CD14-positive monocyte (primary cell): ENCODE data around the gene EME2. TPM values are rescaled to one million over a fixed set of nuclear protein-coding genes. Genes with fewer than 3 reads are reported as not detected.

Experiments
- DNase-seq, 3 donors: peaks; one replicate each; pipeline ENCODE4 v3.0.0-alpha.2; 2011 to 2022
- H2AFZ ChIP-seq: 2 replicates; pipeline ENCODE4 v1.6.0; 2012; ENCODE audit warnings: mild to moderate bottlenecking, low read depth, low read length, inconsistent platforms; ENCODE audit not compliant: insufficient read depth, poor library complexity, severe bottlenecking
- H3K27ac ChIP-seq, 2 donors: 1 replicate in 1 of 2; 2 replicates in 1 of 2; pipeline ENCODE4 v1.5.1; 2012 to 2013; ENCODE audit warnings: low read length in 2 of 2, control low read depth in 1 of 2, inconsistent platforms in 1 of 2, low read depth in 1 of 2, mild to moderate bottlenecking in 1 of 2
- H3K27me3 ChIP-seq, 2 donors: one replicate each; pipeline versions ENCODE4 v1.6.0 to v1.6.1; 2011 to 2013; ENCODE audit warnings: low read length in 2 of 2; ENCODE audit not compliant: control insufficient read depth in 2 of 2, insufficient read depth in 2 of 2
- H3K36me3 ChIP-seq, 2 donors: replicated peaks in 1 of 2; 1 replicate in 1 of 2; 2 replicates in 1 of 2; pipeline versions ENCODE4 v1.5.1 to v1.6.1; 2012 to 2013; ENCODE audit warnings: low read length in 2 of 2, control low read depth in 1 of 2, inconsistent platforms in 1 of 2, mild to moderate bottlenecking in 1 of 2; ENCODE audit not compliant: insufficient read depth in 2 of 2, control insufficient read depth in 1 of 2
- H3K4me1 ChIP-seq, 2 donors: 1 replicate in 1 of 2; 2 replicates in 1 of 2; pipeline versions ENCODE4 v1.5.1 to v1.6.1; 2012 to 2013; ENCODE audit warnings: low read length in 2 of 2, control low read depth in 1 of 2, inconsistent platforms in 1 of 2, mild to moderate bottlenecking in 1 of 2, moderate library complexity in 1 of 2; ENCODE audit not compliant: insufficient read depth in 2 of 2, control insufficient read depth in 1 of 2
- H3K4me2 ChIP-seq: replicated peaks from 2 replicates; pipeline ENCODE3; 2012; ENCODE audit warnings: low read length, moderate library complexity, mild to moderate bottlenecking; ENCODE audit not compliant: poor library complexity, severe bottlenecking; ENCODE audit errors: extremely low read depth
- H3K4me3 ChIP-seq, 3 experiments: fragments of 200-600 bp in 1 of 3; sonication (generic) in 1 of 3; replicated peaks in 1 of 3; 1 replicate in 2 of 3; 2 replicates in 1 of 3; pipeline ENCODE4 v1.5.1; 2011 to 2013; ENCODE audit warnings: low read length in 3 of 3, mild to moderate bottlenecking in 3 of 3, control low read depth in 2 of 3, low read depth in 2 of 3, inconsistent platforms in 1 of 3, moderate library complexity in 1 of 3
- H3K79me2 ChIP-seq: 2 replicates; pipeline ENCODE4 v1.6.0; 2012; ENCODE audit warnings: mild to moderate bottlenecking, control low read depth, inconsistent platforms, low read length, moderate library complexity; ENCODE audit not compliant: insufficient read depth
- H3K9ac ChIP-seq: 2 replicates; pipeline ENCODE4 v1.6.0; 2017; ENCODE audit warnings: low read length, mild to moderate bottlenecking; ENCODE audit not compliant: insufficient read depth, poor library complexity, severe bottlenecking
- H3K9me3 ChIP-seq, 2 donors: replicated peaks in 1 of 2; 1 replicate in 1 of 2; 2 replicates in 1 of 2; pipeline versions ENCODE4 v1.5.1 to v1.6.1; 2012 to 2013; ENCODE audit warnings: low read length in 2 of 2, control low read depth in 1 of 2; ENCODE audit not compliant: control insufficient read depth in 1 of 2, insufficient read depth in 1 of 2
- H4K20me1 ChIP-seq: 2 replicates; pipeline ENCODE4 v1.6.0; 2012; ENCODE audit warnings: mild to moderate bottlenecking, low read length, control low read depth, moderate library complexity; ENCODE audit not compliant: insufficient read depth
- H3K27ac Mint-ChIP-seq, 7 donors: one replicate each; pipeline ENCODE4 v1.8.0; 2020; ENCODE audit warnings: mild to moderate bottlenecking in 7 of 7, mixed read lengths in 7 of 7, moderate library complexity in 6 of 7, inconsistent platforms in 2 of 7
- H3K27me3 Mint-ChIP-seq, 3 donors: one replicate each; pipeline ENCODE4 v1.8.0; 2021 to 2022; ENCODE audit warnings: low read depth in 3 of 3, mild to moderate bottlenecking in 3 of 3, mixed read lengths in 3 of 3, moderate library complexity in 3 of 3, inconsistent platforms in 1 of 3
- H3K36me3 Mint-ChIP-seq, 2 donors: one replicate each; pipeline ENCODE4 v1.8.0; 2020; ENCODE audit warnings: mixed read lengths in 2 of 2, inconsistent platforms in 1 of 2, mild to moderate bottlenecking in 1 of 2
- H3K4me1 Mint-ChIP-seq: one replicate; pipeline ENCODE4 v1.8.0; 2020; ENCODE audit warnings: mild to moderate bottlenecking, mixed read lengths
- H3K4me3 Mint-ChIP-seq, 2 donors: one replicate each; pipeline ENCODE4 v1.8.0; 2020; ENCODE audit warnings: mild to moderate bottlenecking in 2 of 2, mixed read lengths in 2 of 2, moderate library complexity in 1 of 2
- H3K9me3 Mint-ChIP-seq, 7 donors: one replicate each; pipeline ENCODE4 v1.8.0; 2020 to 2022; ENCODE audit warnings: mixed read lengths in 7 of 7, mild to moderate bottlenecking in 6 of 7, moderate library complexity in 6 of 7, inconsistent platforms in 2 of 7
- CTCF ChIP-seq: fragments of 200-600 bp; IDR thresholded peaks from one replicate; pipeline ENCODE4 v1.8.0; 2022; ENCODE audit warnings: antibody characterized with exemption, mild to moderate bottlenecking
- WGBS: methylation state at CpG from one replicate; pipeline ENCODE4 v1.1.5; 2013; ENCODE audit warnings: missing lambda C conversion rate; ENCODE audit not compliant: insufficient coverage; 5-methylcytosine and 5-hydroxymethylcytosine counted together
- intact Hi-C, 2 donors: fragments of 100-400 bp; cut with micrococcal nuclease; formaldehyde crosslinking; loops; one replicate each; pipeline versions ENCODE4 v1.15.0 to v1.15.1; 2023
- polyA plus RNA-seq, 3 donors: library from polyadenylated mRNA; depleted of rRNA in 1 of 3; unstranded in 2 of 3; stranded (reverse) in 1 of 3; fragments of 300-500 nt in 2 of 3; fragments of >200 nt in 1 of 3; fragmentation: Illumina TruSeq in 2 of 3; gene quantifications; 1 replicate in 2 of 3; 2 replicates in 1 of 3; pipeline ENCODE4 v1.2.3, GENCODE V29; 2012 to 2021

EME2 gene
- polyA plus RNA-seq, 3 donors: 0.26 to 36.6 (median 0.48) TPM

GRCh38 chr16:1788708-1789100, 16.1 kb downstream of the EME2 start:
- DNase-seq: no peak
- Histone ChIP-seq H4K20me1 (peaks cover 33% of the 10 kb centered on the region), H3K4me3 (no peak overlapping the region), H3K9me3 (no peaks in the 10 kb centered on the region), H3K4me1 (peaks cover 6 to 7% of the 10 kb centered on the region in 2 donors), H2AFZ (no peak overlapping the region), H3K27ac (no peak overlapping the region), H3K9ac (no peak overlapping the region), H3K4me2 (no peak overlapping the region), H3K27me3 (no peaks in the 10 kb centered on the region), H3K79me2 (peaks cover 33% of the 10 kb centered on the region), H3K36me3 (peaks cover 42 to 44% of the 10 kb centered on the region in 2 donors)
- no peak overlapping the region for H3K27ac Mint-ChIP-seq
- no peaks in the 10 kb centered on the region for H3K27me3 Mint-ChIP-seq
- intact Hi-C loops: loop anchor here in 1 of 2 donors (10.0 kb wide), 2 partner anchors 84 to 364 kb away; partner anchors contain the start of genes MAPK8IP3 and UQCC4
- peaks cover 8% of the 10 kb centered on the region for H3K4me1 Mint-ChIP-seq
- peaks cover 18 to 55% of the 10 kb centered on the region in 2 donors for H3K36me3 Mint-ChIP-seq
- WGBS: 86% methylated on average over 19 of the region's 19 CpGs
- H3K4me3 Mint-ChIP-seq: no peak overlapping the region
- no peaks in the 10 kb centered on the region for H3K9me3 Mint-ChIP-seq
- TF ChIP-seq CTCF: no peak

- WGBS: 91% methylated on average over 19 of the region's 25 CpGs
These were observed 17.0 kb downstream of the EME2 start for GRCh38 chr16:1789643-1790045.

More at GRCh38 chr16:1789643-1790045, 17.0 kb downstream of the EME2 start:
- Mint-ChIP-seq H3K27ac (no peak overlapping the region), H3K4me3 (no peak overlapping the region), H3K4me1 (peaks cover 2% of the 10 kb centered on the region), H3K36me3 (peaks cover 18 to 55% of the 10 kb centered on the region in 2 donors), H3K27me3 (no peaks in the 10 kb centered on the region), H3K9me3 (no peaks in the 10 kb centered on the region)
- Histone ChIP-seq H2AFZ (no peak overlapping the region), H3K4me2 (no peak overlapping the region), H3K27me3 (no peaks in the 10 kb centered on the region), H3K4me1 (no peaks in the 10 kb centered on the region), H3K9ac (no peak overlapping the region), H3K27ac (no peak overlapping the region), H3K4me3 (no peak overlapping the region), H3K79me2 (peaks cover 24% of the 10 kb centered on the region), H3K9me3 (no peaks in the 10 kb centered on the region), H4K20me1 (peaks cover 33% of the 10 kb centered on the region), H3K36me3 (peaks cover 42 to 44% of the 10 kb centered on the region in 2 donors)
- no peak for TF ChIP-seq CTCF
- intact Hi-C loops: loop anchor here in 1 of 2 donors (10.0 kb wide), 2 partner anchors 85 to 365 kb away; partner anchors contain the start of genes MAPK8IP3 and UQCC4
- no peak for DNase-seq
